ENCODE measurements around the gene TEN1. TPM values are rescaled to one million over a fixed set of nuclear protein-coding genes. Genes with fewer than 3 reads are reported as not detected.
A peak's percentile ranks its signal among the peaks of the same experiment; 100 is the strongest.

Gene TEN1
- total and polyA plus RNA-seq, 2 of the 13 experiments (the other 11 are each of a cell fraction or from before 2014, with no cell fraction given) = 18.0 to 21.3 TPM

- TF ChIP-seq CEBPB (IDR thresholded peaks at IDR 0.05; ENCODE audit: borderline replicate concordance, low read depth, low read length) (peak; percentile 33; the same call in 1 of the 2 replicates), THRA (CRISPR knock-in tag; IDR thresholded peaks at IDR 0.05; ENCODE audit: borderline replicate concordance) (no peak), KAT7 (CRISPR knock-in tag; IDR thresholded peaks at IDR 0.05; ENCODE audit: borderline replicate concordance) (peak; percentile 81; the same call in 1 of the 2 replicates), ZNF878 (CRISPR knock-in tag; IDR thresholded peaks at IDR 0.05) (no peak), SRY (CRISPR knock-in tag; IDR thresholded peaks at IDR 0.05) (no peak), DNMT3B (CRISPR knock-in tag; conservative IDR thresholded peaks at IDR 0.05) (peak; percentile 84; the same call in 1 of the 2 replicates), RBM39 (IDR thresholded peaks at IDR 0.05; ENCODE audit: low read depth, low read length, poor library complexity, severe bottlenecking) (no peak), NCOA1 (CRISPR knock-in tag; IDR thresholded peaks at IDR 0.05) (no peak), MAZ (IDR thresholded peaks at IDR 0.05; ENCODE audit: borderline replicate concordance, low read depth, low read length) (no peak), MAZ (CRISPR knock-in tag; IDR thresholded peaks at IDR 0.05; ENCODE audit: low read depth) (0 out of 2 replicates have a peak, but pooled peaks have one; percentile 9), ZNF639 (CRISPR knock-in tag; conservative IDR thresholded peaks at IDR 0.05) (no peak), ZNF652 (CRISPR knock-in tag; IDR thresholded peaks at IDR 0.05; ENCODE audit: borderline replicate concordance, low read depth) (peak; percentile 22; the same call in 1 of the 2 replicates), SRSF9 (IDR thresholded peaks at IDR 0.05; ENCODE audit: borderline replicate concordance, insufficient read depth, low read depth, low read length, poor library complexity, severe bottlenecking) (peak; percentile 63), ZNF614 (CRISPR knock-in tag; IDR thresholded peaks at IDR 0.05; ENCODE audit: borderline replicate concordance) (0 out of 2 replicates have a peak, but pooled peaks have one; percentile 16), ONECUT2 (CRISPR knock-in tag; IDR thresholded peaks at IDR 0.05) (peak; percentile 86), ZBTB8A (CRISPR knock-in tag; IDR thresholded peaks at IDR 0.05; ENCODE audit: borderline replicate concordance, low read depth) (no peak), BORCS8-MEF2B (CRISPR knock-in tag; IDR thresholded peaks at IDR 0.05) (no peak), TEAD3 (CRISPR knock-in tag; optimal IDR thresholded peaks at IDR 0.05; ENCODE audit: borderline replicate concordance) (no peak), ZBTB7B (CRISPR knock-in tag; IDR thresholded peaks at IDR 0.05) (peak; percentile 55; the same call in 1 of the 2 replicates), ZNF710 (CRISPR knock-in tag; IDR thresholded peaks at IDR 0.05; ENCODE audit: borderline replicate concordance) (peak; percentile 79), ZNF362 (CRISPR knock-in tag; IDR thresholded peaks at IDR 0.05; ENCODE audit: borderline replicate concordance) (no peak; the same call in 1 of the 2 replicates), BCL6 (CRISPR knock-in tag; IDR thresholded peaks at IDR 0.05) (peak; percentile 86), SNAI1 (CRISPR knock-in tag; IDR thresholded peaks at IDR 0.05; ENCODE audit: borderline replicate concordance) (0 out of 2 replicates have a peak, but pooled peaks have one; percentile 13), FOXK1 (CRISPR knock-in tag; IDR thresholded peaks at IDR 0.05; ENCODE audit: borderline replicate concordance, low read depth) (no peak), SMARCC2 (IDR thresholded peaks at IDR 0.05) (0 out of 2 replicates have a peak, but pooled peaks have one; percentile 46), HDAC2 (CRISPR knock-in tag; IDR thresholded peaks at IDR 0.05) (no peak)
Measured at GRCh38 chr17:75975757-75976174, 3.3 kb upstream of the TEN1 start (continued).

All from HepG2 (cell line).